SHP77 (cell line): Measurements from ENCODE around the gene PIK3R5.
"Not testable (repeated sequence)": the region's sequence is repeated elsewhere in the genome, so short reads cannot be mapped to it uniquely, and the experiment has no call there.

Experiments
- DNase-seq, 2 experiments: peaks; one replicate each; lab custom pipeline; 2025; lab: John Stamatoyannopoulos, UW

The PIK3R5 gene

GRCh38 chr17:8985054-8985701 is 19.7 kb upstream of the PIK3R5 start:
- DNase-seq: no peak

- DNase-seq: not testable (repeated sequence)
Measured at GRCh38 chr17:8984225-8984624, 18.7 kb upstream of the PIK3R5 start.

- no peak for DNase-seq
Measured at GRCh38 chr17:8981443-8981842, 15.9 kb upstream of the PIK3R5 start.

- DNase-seq: no peak
Measured at GRCh38 chr17:8979715-8980114, 14.2 kb upstream of the PIK3R5 start.

GRCh38 chr17:8976638-8977037 is 11.1 kb upstream of the PIK3R5 start:
- DNase-seq: no peak

- no peak for DNase-seq
Measured at GRCh38 chr17:8975091-8975725, 9.7 kb upstream of the PIK3R5 start.

- no peak for DNase-seq
Measured at GRCh38 chr17:8969901-8970300, 4.4 kb upstream of the PIK3R5 start.

GRCh38 chr17:8968503-8968902 is 3.0 kb upstream of the PIK3R5 start:
- no peak for DNase-seq

- DNase-seq: no peak
Measured at GRCh38 chr17:8967861-8968260, 2.4 kb upstream of the PIK3R5 start.

GRCh38 chr17:8966926-8967325 is 1.4 kb upstream of the PIK3R5 start:
- DNase-seq: no peak

GRCh38 chr17:8964801-8965393 is 610 bp downstream of the PIK3R5 start:
- no peak for DNase-seq

GRCh38 chr17:8963647-8964258 is 1.8 kb downstream of the PIK3R5 start:
- DNase-seq: no peak

GRCh38 chr17:8963014-8963413 is 2.5 kb downstream of the PIK3R5 start:
- no peak for DNase-seq

- no peak for DNase-seq
Measured at GRCh38 chr17:8961829-8962228, 3.7 kb downstream of the PIK3R5 start.

GRCh38 chr17:8960325-8961140 is 5.0 kb downstream of the PIK3R5 start:
- DNase-seq: no peak

GRCh38 chr17:8959312-8959918 is 6.1 kb downstream of the PIK3R5 start:
- no peak for DNase-seq

GRCh38 chr17:8957721-8958120 is 7.8 kb downstream of the PIK3R5 start:
- DNase-seq: no peak

GRCh38 chr17:8956465-8956902 is 9.0 kb downstream of the PIK3R5 start:
- no peak for DNase-seq

GRCh38 chr17:8955021-8955959 is 10.2 kb downstream of the PIK3R5 start:
- no peak for DNase-seq

- DNase-seq: no peak
Measured at GRCh38 chr17:8954339-8954738, 11.2 kb downstream of the PIK3R5 start.
